ENCODE measurements around the gene CD72. TPM values are rescaled to one million over a fixed set of nuclear protein-coding genes. Genes with fewer than 3 reads are reported as not detected.

CD72 gene
- total RNA-seq, 1 donor from 2014 or later, result 0.56 TPM

DNA sequence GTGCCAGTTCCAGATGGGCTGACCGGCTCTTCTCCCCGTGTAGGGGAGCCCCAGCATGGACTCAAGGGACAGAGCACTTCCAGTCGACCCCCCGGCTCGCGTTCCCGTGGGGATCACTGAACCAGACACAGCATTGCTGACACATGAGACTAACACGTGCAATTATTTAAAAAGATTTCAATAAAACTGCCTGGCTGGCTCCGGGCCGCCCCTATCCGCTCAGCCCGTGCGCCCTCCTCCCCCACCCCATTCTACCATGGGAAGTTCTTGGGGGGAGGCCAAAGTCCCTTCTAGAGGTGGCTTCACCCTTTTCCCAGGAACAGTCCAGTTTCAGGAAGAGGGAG lies 8.4 kb downstream of the CD72 start:
- H3K4me1 ChIP-seq, result peaks cover 9% of the 10 kb centered on the region
- no peak overlapping the region for H3K27ac Mint-ChIP-seq
- TF ChIP-seq EZH2 (IDR thresholded peaks at IDR 0.05) (no peak), EZH2phosphoT487 (IDR thresholded peaks at IDR 0.05) (no peak)
- TF ChIP-seq, protein P1, sequence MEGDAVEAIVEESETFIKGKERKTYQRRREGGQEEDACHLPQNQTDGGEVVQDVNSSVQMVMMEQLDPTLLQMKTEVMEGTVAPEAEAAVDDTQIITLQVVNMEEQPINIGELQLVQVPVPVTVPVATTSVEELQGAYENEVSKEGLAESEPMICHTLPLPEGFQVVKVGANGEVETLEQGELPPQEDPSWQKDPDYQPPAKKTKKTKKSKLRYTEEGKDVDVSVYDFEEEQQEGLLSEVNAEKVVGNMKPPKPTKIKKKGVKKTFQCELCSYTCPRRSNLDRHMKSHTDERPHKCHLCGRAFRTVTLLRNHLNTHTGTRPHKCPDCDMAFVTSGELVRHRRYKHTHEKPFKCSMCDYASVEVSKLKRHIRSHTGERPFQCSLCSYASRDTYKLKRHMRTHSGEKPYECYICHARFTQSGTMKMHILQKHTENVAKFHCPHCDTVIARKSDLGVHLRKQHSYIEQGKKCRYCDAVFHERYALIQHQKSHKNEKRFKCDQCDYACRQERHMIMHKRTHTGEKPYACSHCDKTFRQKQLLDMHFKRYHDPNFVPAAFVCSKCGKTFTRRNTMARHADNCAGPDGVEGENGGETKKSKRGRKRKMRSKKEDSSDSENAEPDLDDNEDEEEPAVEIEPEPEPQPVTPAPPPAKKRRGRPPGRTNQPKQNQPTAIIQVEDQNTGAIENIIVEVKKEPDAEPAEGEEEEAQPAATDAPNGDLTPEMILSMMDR (IDR thresholded peaks at IDR 0.05), result no peak
- peaks cover 2% of the 10 kb centered on the region for H3F3A ChIP-seq (ENCODE audit: low read depth)
- H3K36me3 ChIP-seq, result no peaks in the 10 kb centered on the region
- peaks cover 18% of the 10 kb centered on the region for H3K79me2 ChIP-seq (ENCODE audit: low read depth)
- H3K9ac ChIP-seq, result no peak overlapping the region
- peaks cover 23% of the 10 kb centered on the region for H4K20me1 ChIP-seq (ENCODE audit: low read depth)
- H3K27me3 Mint-ChIP-seq (ENCODE audit: insufficient read depth, low read depth), result peaks cover 17% of the 10 kb centered on the region
- H3K9me3 Mint-ChIP-seq, result no peaks in the 10 kb centered on the region
- H3K4me2 ChIP-seq, result no peak overlapping the region
- H3K9me3 ChIP-seq (ENCODE audit: low read depth), result no peaks in the 10 kb centered on the region
- H3K4me3 ChIP-seq, result no peak overlapping the region
- peaks cover 7% of the 10 kb centered on the region for H3K27me3 ChIP-seq
- peaks cover 14% of the 10 kb centered on the region for H3K4me1 Mint-ChIP-seq
- H3K4me3 Mint-ChIP-seq, result no peak overlapping the region
- DNase-seq (ENCODE audit: low spot score), result no peak
- H2AFZ ChIP-seq (replicated peaks), result no peak overlapping the region
- H3K36me3 Mint-ChIP-seq, result peaks cover 16% of the 10 kb centered on the region
- no peak overlapping the region for H3K27ac ChIP-seq

DNA sequence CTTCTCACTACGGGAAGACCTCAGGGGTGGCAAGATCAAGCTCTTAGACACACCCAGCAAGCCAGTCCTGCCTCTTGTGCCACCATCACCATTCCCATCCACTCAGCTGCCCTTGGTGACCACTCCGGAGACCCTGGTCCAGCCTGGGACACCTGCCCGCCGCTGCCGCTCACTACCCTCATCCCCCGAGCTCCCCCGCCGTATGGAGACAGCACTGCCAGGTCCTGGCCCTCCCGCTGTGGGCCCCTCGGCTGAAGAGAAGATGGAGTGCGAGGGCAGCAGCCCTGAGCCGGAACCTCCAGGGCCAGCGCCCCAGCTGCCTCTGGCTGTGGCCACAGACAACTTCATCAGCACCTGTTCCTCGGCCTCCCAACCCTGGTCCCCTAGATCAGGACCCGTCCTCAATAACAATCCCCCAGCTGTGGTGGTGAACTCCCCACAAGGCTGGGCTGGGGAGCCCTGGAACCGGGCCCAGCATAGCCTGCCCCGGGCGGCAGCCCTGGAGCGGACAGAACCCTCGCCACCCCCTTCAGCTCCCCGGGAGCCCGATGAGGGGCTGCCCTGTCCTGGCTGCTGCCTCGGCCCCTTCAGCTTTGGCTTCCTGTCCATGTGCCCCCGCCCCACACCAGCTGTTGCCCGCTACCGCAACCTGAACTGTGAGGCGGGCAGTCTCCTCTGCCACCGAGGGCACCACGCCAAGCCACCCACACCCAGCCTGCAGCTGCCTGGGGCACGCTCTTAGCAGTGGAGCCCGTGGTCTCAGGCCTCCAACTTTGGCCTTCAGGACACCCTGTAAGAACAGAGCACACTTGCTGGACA lies 9.0 kb downstream of the CD72 start:
- peaks cover 18% of the 10 kb centered on the region for H3K4me1 Mint-ChIP-seq
- Histone ChIP-seq H3K4me2 (no peak overlapping the region), H3K27me3 (peaks cover 2% of the 10 kb centered on the region), H3K36me3 (no peaks in the 10 kb centered on the region), H3K4me3 (no peak overlapping the region), H3K27ac (no peak overlapping the region), H3K9me3 (ENCODE audit: low read depth) (no peaks in the 10 kb centered on the region), H3K79me2 (ENCODE audit: low read depth) (peaks cover 18% of the 10 kb centered on the region), H2AFZ (replicated peaks) (no peak overlapping the region), H4K20me1 (ENCODE audit: low read depth) (peaks cover 23% of the 10 kb centered on the region), H3K4me1 (peaks cover 9% of the 10 kb centered on the region), H3K9ac (no peak overlapping the region), H3F3A (ENCODE audit: low read depth) (peaks cover 7% of the 10 kb centered on the region)
- TF ChIP-seq, protein P1 (IDR thresholded peaks at IDR 0.05), result no peak
- TF ChIP-seq EZH2 (IDR thresholded peaks at IDR 0.05), result no peak
- TF ChIP-seq EZH2phosphoT487 (IDR thresholded peaks at IDR 0.05), result no peak
- no peak overlapping the region for H3K4me3 Mint-ChIP-seq
- H3K9me3 Mint-ChIP-seq, result no peaks in the 10 kb centered on the region
- peaks cover 16% of the 10 kb centered on the region for H3K27me3 Mint-ChIP-seq (ENCODE audit: insufficient read depth, low read depth)
- DNase-seq (ENCODE audit: low spot score), result no peak
- no peak overlapping the region for H3K27ac Mint-ChIP-seq
- peaks cover 16% of the 10 kb centered on the region for H3K36me3 Mint-ChIP-seq

DNA sequence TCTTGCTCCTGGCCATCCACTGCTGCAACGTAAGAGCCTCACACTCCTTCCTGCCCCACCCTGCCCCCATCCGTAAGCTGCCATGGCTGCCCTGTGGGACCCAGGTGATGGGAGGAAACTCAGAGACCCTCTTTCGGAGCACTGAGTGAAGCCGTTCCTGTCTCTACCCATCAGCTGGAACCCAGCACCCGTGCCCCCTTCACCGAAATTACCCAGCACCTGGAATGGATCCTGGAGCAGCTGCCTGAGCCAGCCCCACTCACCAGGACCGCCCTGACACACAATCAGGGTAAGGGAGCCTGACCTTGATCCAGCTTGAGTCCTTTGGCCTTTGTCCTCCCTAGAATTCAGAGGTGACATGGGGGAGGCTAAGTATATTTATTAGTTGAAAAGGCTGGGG lies 10.0 kb downstream of the CD72 start:
- H3K4me1 Mint-ChIP-seq, result peaks cover 22% of the 10 kb centered on the region
- H3K9me3 Mint-ChIP-seq, result no peaks in the 10 kb centered on the region
- H2AFZ ChIP-seq (replicated peaks), result no peak overlapping the region
- no peak for TF ChIP-seq EZH2 (IDR thresholded peaks at IDR 0.05)
- TF ChIP-seq EZH2phosphoT487 (IDR thresholded peaks at IDR 0.05), result no peak
- TF ChIP-seq, protein P1 (IDR thresholded peaks at IDR 0.05), result no peak
- no peak overlapping the region for H3K9ac ChIP-seq
- H3K4me3 Mint-ChIP-seq, result no peak overlapping the region
- H3K36me3 ChIP-seq, result no peaks in the 10 kb centered on the region
- H3K27me3 Mint-ChIP-seq (ENCODE audit: insufficient read depth, low read depth), result peaks cover 18% of the 10 kb centered on the region
- peaks cover 18% of the 10 kb centered on the region for H3K79me2 ChIP-seq (ENCODE audit: low read depth)
- no peaks in the 10 kb centered on the region for H3K27me3 ChIP-seq
- H3K36me3 Mint-ChIP-seq, result peaks cover 16% of the 10 kb centered on the region
- peaks cover 13% of the 10 kb centered on the region for H3K4me1 ChIP-seq
- no peak overlapping the region for H3K27ac ChIP-seq
- peaks cover 13% of the 10 kb centered on the region for H3F3A ChIP-seq (ENCODE audit: low read depth)
- no peaks in the 10 kb centered on the region for H3K9me3 ChIP-seq (ENCODE audit: low read depth)
- peaks cover 23% of the 10 kb centered on the region for H4K20me1 ChIP-seq (ENCODE audit: low read depth)
- H3K4me3 ChIP-seq, result no peak overlapping the region
- DNase-seq (ENCODE audit: low spot score), result no peak
- no peak overlapping the region for H3K4me2 ChIP-seq
- H3K27ac Mint-ChIP-seq, result no peak overlapping the region

Data from neural progenitor cell (in vitro differentiated cells).